Measurements from ENCODE around the gene ADGRG4. TPM values are rescaled to one million over a fixed set of nuclear protein-coding genes. Genes with fewer than 3 reads are reported as not detected.

Gene ADGRG4
- total RNA-seq, 4 donors from 2014 or later, result under 0.01 TPM; not detected in 3

DNA sequence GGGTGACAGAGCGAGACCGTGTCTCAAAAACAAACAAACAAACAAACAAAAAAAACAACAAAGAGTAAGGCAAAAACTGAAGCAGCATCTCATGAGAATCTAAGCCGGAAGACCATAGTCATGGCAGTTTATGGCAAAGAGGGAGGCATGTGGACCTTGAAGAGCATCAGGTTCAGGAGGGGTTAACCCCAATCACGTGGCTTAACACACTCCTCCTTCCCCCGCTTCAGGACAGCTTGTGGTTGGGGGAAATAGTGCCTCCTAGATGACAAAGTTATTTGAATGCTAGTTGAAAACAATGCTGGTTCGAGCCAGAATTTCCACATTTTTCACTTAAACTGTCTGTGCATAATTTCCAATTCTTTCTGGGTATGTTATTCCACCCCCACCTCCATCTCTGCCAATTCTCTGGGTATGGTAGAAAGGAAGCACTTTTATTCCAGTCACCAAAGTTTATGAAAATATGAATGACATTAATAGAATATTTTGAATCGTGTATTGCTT, 37.9 kb upstream of the ADGRG4 start:
- no peak for TF ChIP-seq POLR2A (IDR thresholded peaks at IDR 0.05)
- TF ChIP-seq, protein P1, sequence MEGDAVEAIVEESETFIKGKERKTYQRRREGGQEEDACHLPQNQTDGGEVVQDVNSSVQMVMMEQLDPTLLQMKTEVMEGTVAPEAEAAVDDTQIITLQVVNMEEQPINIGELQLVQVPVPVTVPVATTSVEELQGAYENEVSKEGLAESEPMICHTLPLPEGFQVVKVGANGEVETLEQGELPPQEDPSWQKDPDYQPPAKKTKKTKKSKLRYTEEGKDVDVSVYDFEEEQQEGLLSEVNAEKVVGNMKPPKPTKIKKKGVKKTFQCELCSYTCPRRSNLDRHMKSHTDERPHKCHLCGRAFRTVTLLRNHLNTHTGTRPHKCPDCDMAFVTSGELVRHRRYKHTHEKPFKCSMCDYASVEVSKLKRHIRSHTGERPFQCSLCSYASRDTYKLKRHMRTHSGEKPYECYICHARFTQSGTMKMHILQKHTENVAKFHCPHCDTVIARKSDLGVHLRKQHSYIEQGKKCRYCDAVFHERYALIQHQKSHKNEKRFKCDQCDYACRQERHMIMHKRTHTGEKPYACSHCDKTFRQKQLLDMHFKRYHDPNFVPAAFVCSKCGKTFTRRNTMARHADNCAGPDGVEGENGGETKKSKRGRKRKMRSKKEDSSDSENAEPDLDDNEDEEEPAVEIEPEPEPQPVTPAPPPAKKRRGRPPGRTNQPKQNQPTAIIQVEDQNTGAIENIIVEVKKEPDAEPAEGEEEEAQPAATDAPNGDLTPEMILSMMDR (IDR thresholded peaks at IDR 0.05), result no peak
- H3K27ac ChIP-seq, result no peak overlapping the region
- H3K4me1 ChIP-seq, result peaks cover 0 to 29% of the 10 kb centered on the region in 2 donors
- DNase-seq, result no peak
- H3K4me3 ChIP-seq (replicated peaks in 1 of 3), result no peak overlapping the region
- WGBS, 2 donors, result 63 to 64% methylated on average over 7 of the region's 7 CpGs
- no peaks in the 10 kb centered on the region for H3K9me3 ChIP-seq
- no peaks in the 10 kb centered on the region for H3K36me3 ChIP-seq
- intact Hi-C loops (cut with DNase I), result no loop called here
- H3K27me3 ChIP-seq, result no peaks in the 10 kb centered on the region

DNA sequence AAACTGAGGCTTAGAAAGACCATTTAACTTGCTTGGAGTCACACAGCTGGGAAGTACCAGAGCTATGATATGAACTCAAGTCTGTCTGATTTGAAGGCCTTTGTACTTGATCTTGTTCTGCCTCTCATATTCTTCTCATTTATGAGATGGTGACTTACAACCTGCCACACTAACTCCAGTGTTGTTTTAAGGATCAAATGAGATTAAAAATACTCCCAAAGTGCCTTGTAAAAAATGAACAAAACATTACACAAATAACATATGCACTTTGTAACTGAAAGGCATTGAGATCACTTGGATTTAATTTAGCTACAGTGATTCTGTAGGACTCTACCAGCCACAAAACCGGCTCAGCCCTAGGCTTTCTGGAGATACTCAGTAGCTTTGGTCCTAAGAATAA, 33.9 kb upstream of the ADGRG4 start:
- WGBS, 2 donors, result 80 to 90% methylated on average over 1 of the region's 1 CpG
- Histone ChIP-seq H3K4me1 (peaks cover 0 to 10% of the 10 kb centered on the region in 2 donors), H3K4me3 (replicated peaks in 1 of 3) (no peak overlapping the region), H3K27ac (no peak overlapping the region), H3K36me3 (no peaks in the 10 kb centered on the region), H3K27me3 (no peaks in the 10 kb centered on the region), H3K9me3 (no peaks in the 10 kb centered on the region)
- no peak for TF ChIP-seq POLR2A (IDR thresholded peaks at IDR 0.05)
- TF ChIP-seq, protein P1 (IDR thresholded peaks at IDR 0.05), result no peak
- intact Hi-C loops (cut with DNase I), result loop anchor here (5.0 kb wide), 1 partner anchor 240 kb away; no protein-coding TSS in a partner anchor
- DNase-seq, result no peak

DNA sequence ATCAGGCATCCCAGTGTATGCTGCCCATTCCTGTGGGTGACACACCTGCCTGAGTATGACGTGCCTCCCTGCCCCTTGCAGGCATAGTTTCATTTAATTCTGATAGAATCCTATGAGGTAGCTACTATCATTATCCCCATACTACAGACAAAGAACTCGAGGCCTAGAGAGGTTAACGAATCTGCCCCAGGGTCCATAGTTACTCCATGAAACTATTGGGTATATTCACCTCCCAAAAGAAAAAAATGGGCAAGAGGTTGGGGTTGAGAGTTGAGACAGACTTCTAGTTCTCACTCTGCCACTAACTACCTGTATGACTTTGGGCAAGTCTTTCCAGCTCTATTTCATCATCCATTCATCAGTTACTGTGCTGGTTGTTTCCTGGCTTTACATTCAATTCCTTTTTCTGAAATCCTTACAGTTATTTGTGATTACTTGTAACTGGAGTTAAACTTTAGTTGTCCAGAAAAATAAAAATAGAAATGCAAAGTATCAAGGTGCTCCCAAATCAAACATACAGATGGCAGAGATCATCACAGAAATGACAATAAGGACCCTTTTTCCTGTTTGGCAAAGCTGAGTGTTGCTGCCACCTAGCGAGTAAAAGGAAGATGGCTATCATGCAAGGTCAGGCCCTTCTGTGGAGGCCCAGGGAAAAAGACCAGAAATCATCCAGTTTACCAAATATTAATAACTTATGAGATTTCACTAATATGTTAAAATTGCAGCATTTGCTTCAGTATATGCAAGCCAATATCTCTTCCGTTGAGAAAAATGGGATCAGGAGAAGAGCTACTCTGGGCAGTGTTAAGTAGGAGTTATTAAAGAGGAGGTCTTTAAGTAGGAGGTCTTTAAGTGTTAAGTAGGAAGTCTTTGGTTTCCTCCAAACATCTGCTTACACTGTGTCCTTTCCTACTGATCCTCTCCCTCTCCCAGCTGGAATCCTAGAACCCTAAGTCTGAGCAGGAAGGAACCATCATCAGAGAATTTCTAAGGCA, 32.4 kb upstream of the ADGRG4 start:
- Histone ChIP-seq H3K4me3 (replicated peaks in 1 of 3) (no peak overlapping the region), H3K36me3 (no peaks in the 10 kb centered on the region), H3K4me1 (no peaks in the 10 kb centered on the region), H3K9me3 (no peaks in the 10 kb centered on the region), H3K27me3 (no peaks in the 10 kb centered on the region), H3K27ac (no peak overlapping the region)
- WGBS, 2 donors, result 58% methylated on average over 5 of the region's 5 CpGs
- intact Hi-C loops (cut with DNase I), result loop anchor here (5.0 kb wide), 1 partner anchor 241 kb away; no protein-coding TSS in a partner anchor
- TF ChIP-seq, protein P1 (IDR thresholded peaks at IDR 0.05), result peak; percentile 48 to 74 (median 64)
- TF ChIP-seq POLR2A (IDR thresholded peaks at IDR 0.05), result no peak
- DNase-seq, result peak; percentile 34 to 42

DNA sequence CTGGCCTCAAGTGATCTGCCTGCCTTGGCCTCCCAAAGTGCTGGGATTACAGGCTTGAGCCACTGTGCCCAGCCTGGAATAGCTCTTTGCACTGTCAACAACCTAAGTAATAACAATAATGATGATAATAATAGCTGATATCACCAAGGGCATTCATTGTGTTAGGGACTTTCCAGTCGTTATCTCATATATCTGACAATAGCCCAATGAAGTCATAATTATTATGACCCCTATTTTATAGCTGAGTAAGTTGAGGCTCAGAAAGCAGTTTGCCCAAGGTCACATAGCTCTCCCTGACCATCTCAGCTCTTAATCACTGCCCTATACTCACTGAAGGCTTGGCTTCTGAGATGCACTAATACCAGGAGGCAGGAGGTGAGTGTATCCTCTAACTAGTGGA, 30.8 kb upstream of the ADGRG4 start:
- WGBS, 2 donors, result 91% methylated on average over 1 of the region's 1 CpG; no CpG with 5 or more reads in 1 of the 2 donors
- DNase-seq, result no peak
- H3K27ac ChIP-seq, result no peak overlapping the region
- H3K27me3 ChIP-seq, result no peaks in the 10 kb centered on the region
- intact Hi-C loops (cut with DNase I), result loop anchor here (5.0 kb wide), 1 partner anchor 243 kb away; no protein-coding TSS in a partner anchor
- H3K9me3 ChIP-seq, result no peaks in the 10 kb centered on the region
- TF ChIP-seq, protein P1 (IDR thresholded peaks at IDR 0.05), result no peak
- no peak for TF ChIP-seq POLR2A (IDR thresholded peaks at IDR 0.05)
- no peak overlapping the region for H3K4me3 ChIP-seq (replicated peaks in 1 of 3)
- no peaks in the 10 kb centered on the region for H3K36me3 ChIP-seq
- no peaks in the 10 kb centered on the region for H3K4me1 ChIP-seq

DNA sequence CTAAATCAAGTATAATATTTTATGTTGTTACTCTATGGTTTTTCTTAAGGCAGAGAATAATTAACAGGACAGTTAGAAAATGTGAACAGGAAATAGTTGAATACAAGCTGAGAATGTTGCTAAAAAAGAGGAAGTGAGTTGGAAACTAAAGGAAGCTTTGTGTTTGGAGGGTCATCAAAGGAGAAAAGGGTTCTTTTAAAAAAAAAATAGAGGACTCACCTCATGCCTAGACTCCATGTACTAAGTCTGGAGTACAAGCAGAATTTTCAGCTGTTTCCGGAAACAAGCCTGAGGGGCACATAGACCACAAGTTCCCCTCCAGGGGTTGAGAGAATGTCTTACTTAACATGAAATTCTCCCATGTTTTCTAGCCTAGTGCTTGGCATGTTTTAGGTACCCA, 29.5 kb upstream of the ADGRG4 start:
- H3K27ac ChIP-seq, result no peak overlapping the region
- H3K27me3 ChIP-seq, result no peaks in the 10 kb centered on the region
- TF ChIP-seq, protein P1 (IDR thresholded peaks at IDR 0.05), result no peak
- TF ChIP-seq POLR2A (IDR thresholded peaks at IDR 0.05), result no peak
- H3K4me1 ChIP-seq, result no peaks in the 10 kb centered on the region
- no peaks in the 10 kb centered on the region for H3K9me3 ChIP-seq
- intact Hi-C loops (cut with DNase I), result no loop called here
- no peak for DNase-seq
- no peak overlapping the region for H3K4me3 ChIP-seq (replicated peaks in 1 of 3)
- 90 to 94% methylated on average over 1 of the region's 1 CpG for WGBS, 2 donors
- no peaks in the 10 kb centered on the region for H3K36me3 ChIP-seq
